ENCODE measurements around the gene RALB.
A peak's percentile ranks its signal among the peaks of the same experiment; 100 is the strongest.

RALB gene

GRCh38 chr2:120209427-120210269 is 43.0 kb upstream of the RALB start:
- H3K27ac ChIP-seq (ENCODE audit: low read length, poor library complexity, severe bottlenecking): no peak overlapping the region
- no peak overlapping the region for H3K4ac ChIP-seq (ENCODE audit: low read depth in 1 of 2, low read length in 2 of 2)
- H3K4me1 ChIP-seq (ENCODE audit: control insufficient read depth, insufficient read depth, low read depth, low read length): peaks cover 3% of the 10 kb centered on the region
- H2BK12ac ChIP-seq (ENCODE audit: low read length in 2 of 2): no peak overlapping the region
- no peaks in the 10 kb centered on the region for H3K36me3 ChIP-seq (ENCODE audit: control insufficient read depth in 1 of 2, insufficient read depth in 2 of 2, low read depth in 1 of 2, low read length in 2 of 2)
- no peaks in the 10 kb centered on the region for H3K9me3 ChIP-seq (ENCODE audit: control insufficient read depth, low read length)
- DNase-seq: no peak
- H3K18ac ChIP-seq (ENCODE audit: low read depth in 1 of 2, low read length in 2 of 2): no peak overlapping the region
- no peak overlapping the region for H3K9ac ChIP-seq (ENCODE audit: low read length)
- H4K8ac ChIP-seq (ENCODE audit: low read length): no peak overlapping the region
- H4K91ac ChIP-seq (ENCODE audit: low read length): no peak overlapping the region
- H3K14ac ChIP-seq (ENCODE audit: low read length in 2 of 2): no peak overlapping the region
- no peaks in the 10 kb centered on the region for H3K27me3 ChIP-seq (ENCODE audit: control insufficient read depth in 1 of 2, insufficient read depth in 1 of 2, low read length in 2 of 2)
- H3K79me1 ChIP-seq (replicated peaks; ENCODE audit: low read length, poor library complexity, severe bottlenecking): peaks cover 3% of the 10 kb centered on the region
- H2BK15ac ChIP-seq (ENCODE audit: low read depth, poor library complexity, severe bottlenecking): no peak overlapping the region
- H2AK5ac ChIP-seq (ENCODE audit: low read length, severe bottlenecking): no peak overlapping the region
- no peak overlapping the region for H2AFZ ChIP-seq (ENCODE audit: low read depth, low read length)
- H2BK120ac ChIP-seq (ENCODE audit: low read depth, low read length): no peak overlapping the region
- no peak overlapping the region for H3K4me2 ChIP-seq (ENCODE audit: low read length, poor library complexity, severe bottlenecking)
- H3K4me3 ChIP-seq (ENCODE audit: insufficient read depth in 1 of 2, low read depth in 1 of 2, low read length in 2 of 2): no peak overlapping the region
- no peak overlapping the region for H3K23ac ChIP-seq (ENCODE audit: low read length in 2 of 2)
- 90% methylated on average over 10 of the region's 12 CpGs for WGBS
- H2BK5ac ChIP-seq (ENCODE audit: low read depth, low read length, poor library complexity, severe bottlenecking): no peak overlapping the region

GRCh38 chr2:120210270-120210693 is 42.4 kb upstream of the RALB start:
- WGBS: 74% methylated on average over 6 of the region's 10 CpGs
- DNase-seq: no peak
- no peak overlapping the region for H3K23ac ChIP-seq (ENCODE audit: low read length in 2 of 2)
- no peak overlapping the region for H3K18ac ChIP-seq (ENCODE audit: low read depth in 1 of 2, low read length in 2 of 2)
- no peak overlapping the region for H3K9ac ChIP-seq (ENCODE audit: low read length)
- H3K27ac ChIP-seq (ENCODE audit: low read length, poor library complexity, severe bottlenecking): no peak overlapping the region
- no peak overlapping the region for H2BK12ac ChIP-seq (ENCODE audit: low read length in 2 of 2)
- no peak overlapping the region for H3K4ac ChIP-seq (ENCODE audit: low read depth in 1 of 2, low read length in 2 of 2)
- no peak overlapping the region for H2AK5ac ChIP-seq (ENCODE audit: low read length, severe bottlenecking)
- no peak overlapping the region for H3K14ac ChIP-seq (ENCODE audit: low read length in 2 of 2)
- no peak overlapping the region for H2BK5ac ChIP-seq (ENCODE audit: low read depth, low read length, poor library complexity, severe bottlenecking)
- H3K4me1 ChIP-seq (ENCODE audit: control insufficient read depth, insufficient read depth, low read depth, low read length): peaks cover 3% of the 10 kb centered on the region
- peak overlapping the region; percentile 24 for H4K8ac ChIP-seq (ENCODE audit: low read length)
- H3K79me1 ChIP-seq (replicated peaks; ENCODE audit: low read length, poor library complexity, severe bottlenecking): peaks cover 3% of the 10 kb centered on the region
- no peaks in the 10 kb centered on the region for H3K27me3 ChIP-seq (ENCODE audit: control insufficient read depth in 1 of 2, insufficient read depth in 1 of 2, low read length in 2 of 2)
- no peak overlapping the region for H4K91ac ChIP-seq (ENCODE audit: low read length)
- H2AFZ ChIP-seq (ENCODE audit: low read depth, low read length): no peak overlapping the region
- H2BK15ac ChIP-seq (ENCODE audit: low read depth, poor library complexity, severe bottlenecking): no peak overlapping the region
- no peak overlapping the region for H3K4me3 ChIP-seq (ENCODE audit: insufficient read depth in 1 of 2, low read depth in 1 of 2, low read length in 2 of 2)
- H3K4me2 ChIP-seq (ENCODE audit: low read length, poor library complexity, severe bottlenecking): no peak overlapping the region
- H2BK120ac ChIP-seq (ENCODE audit: low read depth, low read length): no peak overlapping the region
- H3K9me3 ChIP-seq (ENCODE audit: control insufficient read depth, low read length): no peaks in the 10 kb centered on the region
- no peaks in the 10 kb centered on the region for H3K36me3 ChIP-seq (ENCODE audit: control insufficient read depth in 1 of 2, insufficient read depth in 2 of 2, low read depth in 1 of 2, low read length in 2 of 2)

GRCh38 chr2:120218181-120218580 is 34.5 kb upstream of the RALB start:
- no peak overlapping the region for H3K23ac ChIP-seq (ENCODE audit: low read length in 2 of 2)
- no peaks in the 10 kb centered on the region for H3K9me3 ChIP-seq (ENCODE audit: control insufficient read depth, low read length)
- H2AK5ac ChIP-seq (ENCODE audit: low read length, severe bottlenecking): no peak overlapping the region
- H2BK15ac ChIP-seq (ENCODE audit: low read depth, poor library complexity, severe bottlenecking): no peak overlapping the region
- no peak overlapping the region for H3K9ac ChIP-seq (ENCODE audit: low read length)
- no peak overlapping the region for H3K27ac ChIP-seq (ENCODE audit: low read length, poor library complexity, severe bottlenecking)
- no peak overlapping the region for H3K4me2 ChIP-seq (ENCODE audit: low read length, poor library complexity, severe bottlenecking)
- WGBS: 97% methylated on average over 5 of the region's 5 CpGs
- H2BK12ac ChIP-seq (ENCODE audit: low read length in 2 of 2): no peak overlapping the region
- H3K4me1 ChIP-seq (ENCODE audit: control insufficient read depth, insufficient read depth, low read depth, low read length): peaks cover 10% of the 10 kb centered on the region
- DNase-seq: no peak
- no peak overlapping the region for H3K4me3 ChIP-seq (ENCODE audit: insufficient read depth in 1 of 2, low read depth in 1 of 2, low read length in 2 of 2)
- no peaks in the 10 kb centered on the region for H3K27me3 ChIP-seq (ENCODE audit: control insufficient read depth in 1 of 2, insufficient read depth in 1 of 2, low read length in 2 of 2)
- H4K8ac ChIP-seq (ENCODE audit: low read length): no peak overlapping the region
- no peak overlapping the region for H3K4ac ChIP-seq (ENCODE audit: low read depth in 1 of 2, low read length in 2 of 2)
- H3K79me1 ChIP-seq (replicated peaks; ENCODE audit: low read length, poor library complexity, severe bottlenecking): peaks cover 33% of the 10 kb centered on the region
- no peak overlapping the region for H3K14ac ChIP-seq (ENCODE audit: low read length in 2 of 2)
- H3K36me3 ChIP-seq (ENCODE audit: control insufficient read depth in 1 of 2, insufficient read depth in 2 of 2, low read depth in 1 of 2, low read length in 2 of 2): peaks cover 22 to 39% of the 10 kb centered on the region in 2 experiments
- no peak overlapping the region for H2AFZ ChIP-seq (ENCODE audit: low read depth, low read length)
- H4K91ac ChIP-seq (ENCODE audit: low read length): no peak overlapping the region
- no peak overlapping the region for H3K18ac ChIP-seq (ENCODE audit: low read depth in 1 of 2, low read length in 2 of 2)
- no peak overlapping the region for H2BK5ac ChIP-seq (ENCODE audit: low read depth, low read length, poor library complexity, severe bottlenecking)
- H2BK120ac ChIP-seq (ENCODE audit: low read depth, low read length): no peak overlapping the region

- no peaks in the 10 kb centered on the region for H3K9me3 ChIP-seq (ENCODE audit: control insufficient read depth, low read length)
- WGBS: 100% methylated on average over 3 of the region's 5 CpGs
Observed at GRCh38 chr2:120219291-120219690, 33.4 kb upstream of the RALB start.

More at GRCh38 chr2:120219291-120219690, 33.4 kb upstream of the RALB start:
- no peaks in the 10 kb centered on the region for H3K27me3 ChIP-seq (ENCODE audit: control insufficient read depth in 1 of 2, insufficient read depth in 1 of 2, low read length in 2 of 2)
- no peak overlapping the region for H2BK15ac ChIP-seq (ENCODE audit: low read depth, poor library complexity, severe bottlenecking)
- H3K9ac ChIP-seq (ENCODE audit: low read length): no peak overlapping the region
- H3K18ac ChIP-seq (ENCODE audit: low read depth in 1 of 2, low read length in 2 of 2): no peak overlapping the region
- H4K91ac ChIP-seq (ENCODE audit: low read length): no peak overlapping the region
- no peak overlapping the region for H2BK12ac ChIP-seq (ENCODE audit: low read length in 2 of 2)
- H3K79me1 ChIP-seq (replicated peaks; ENCODE audit: low read length, poor library complexity, severe bottlenecking): peaks cover 33% of the 10 kb centered on the region
- no peak overlapping the region for H3K27ac ChIP-seq (ENCODE audit: low read length, poor library complexity, severe bottlenecking)
- DNase-seq: no peak
- H3K14ac ChIP-seq (ENCODE audit: low read length in 2 of 2): no peak overlapping the region
- no peak overlapping the region for H2AFZ ChIP-seq (ENCODE audit: low read depth, low read length)
- no peak overlapping the region for H3K4me2 ChIP-seq (ENCODE audit: low read length, poor library complexity, severe bottlenecking)
- no peak overlapping the region for H3K4me3 ChIP-seq (ENCODE audit: insufficient read depth in 1 of 2, low read depth in 1 of 2, low read length in 2 of 2)
- H3K36me3 ChIP-seq (ENCODE audit: control insufficient read depth in 1 of 2, insufficient read depth in 2 of 2, low read depth in 1 of 2, low read length in 2 of 2): peaks cover 22 to 39% of the 10 kb centered on the region in 2 experiments
- no peak overlapping the region for H2AK5ac ChIP-seq (ENCODE audit: low read length, severe bottlenecking)
- no peak overlapping the region for H3K4ac ChIP-seq (ENCODE audit: low read depth in 1 of 2, low read length in 2 of 2)
- no peak overlapping the region for H4K8ac ChIP-seq (ENCODE audit: low read length)
- no peak overlapping the region for H2BK120ac ChIP-seq (ENCODE audit: low read depth, low read length)
- H3K4me1 ChIP-seq (ENCODE audit: control insufficient read depth, insufficient read depth, low read depth, low read length): peaks cover 13% of the 10 kb centered on the region
- no peak overlapping the region for H2BK5ac ChIP-seq (ENCODE audit: low read depth, low read length, poor library complexity, severe bottlenecking)
- H3K23ac ChIP-seq (ENCODE audit: low read length in 2 of 2): no peak overlapping the region

Data from mesenchymal stem cell (in vitro differentiated cells and primary cell).